HL-60/S4 treated with phorbol 12-myristate 13-acetate at 8.2 ng/mL for 4 days and 3 days (cell line): Measurements from ENCODE around the gene ACSF3.
"Not testable (repeated sequence)": the region's sequence is repeated elsewhere in the genome, so short reads cannot be mapped to it uniquely, and the experiment has no call there.

ENCODE experiments used
- in situ Hi-C: fragments of 300-500 bp; cut with MboI; formaldehyde crosslinking; loops from 2 replicates; pipeline ENCODE4 v1.15.0; 2022; ENCODE audit warnings: low sequenced_read_pairs

Gene ACSF3

GRCh38 chr16:89072548-89073130 lies 21.0 kb upstream of the ACSF3 start:
- in situ Hi-C loops, result no loop called here

GRCh38 chr16:89073346-89074071 lies 20.1 kb upstream of the ACSF3 start:
- in situ Hi-C loops, result no loop called here

GRCh38 chr16:89074072-89074674 lies 19.5 kb upstream of the ACSF3 start:
- in situ Hi-C loops, result not testable (repeated sequence)

- in situ Hi-C loops, result no loop called here
Measured at GRCh38 chr16:89074803-89075688, 18.6 kb upstream of the ACSF3 start.

GRCh38 chr16:89076159-89076558 lies 17.5 kb upstream of the ACSF3 start:
- in situ Hi-C loops, result no loop called here

GRCh38 chr16:89077076-89077475 lies 16.6 kb upstream of the ACSF3 start:
- in situ Hi-C loops, result no loop called here

GRCh38 chr16:89078172-89078571 lies 15.5 kb upstream of the ACSF3 start:
- in situ Hi-C loops, result no loop called here

GRCh38 chr16:89079434-89079980 lies 14.1 kb upstream of the ACSF3 start:
- in situ Hi-C loops, result no loop called here

GRCh38 chr16:89080196-89080853 lies 13.3 kb upstream of the ACSF3 start:
- in situ Hi-C loops, result no loop called here

- in situ Hi-C loops, result no loop called here
Measured at GRCh38 chr16:89081556-89081955, 12.1 kb upstream of the ACSF3 start.

- in situ Hi-C loops, result no loop called here
Measured at GRCh38 chr16:89084411-89084810, 9.2 kb upstream of the ACSF3 start.

GRCh38 chr16:89084814-89085612 lies 8.6 kb upstream of the ACSF3 start:
- in situ Hi-C loops, result no loop called here

- in situ Hi-C loops, result no loop called here
Measured at GRCh38 chr16:89085755-89086154, 7.9 kb upstream of the ACSF3 start.

GRCh38 chr16:89087922-89088497 lies 5.6 kb upstream of the ACSF3 start:
- in situ Hi-C loops, result no loop called here

- in situ Hi-C loops, result no loop called here
Measured at GRCh38 chr16:89089120-89089519, 4.5 kb upstream of the ACSF3 start.

- in situ Hi-C loops, result no loop called here
Measured at GRCh38 chr16:89090182-89090630, 3.4 kb upstream of the ACSF3 start.

- in situ Hi-C loops, result no loop called here
Measured at GRCh38 chr16:89090669-89091426, 2.8 kb upstream of the ACSF3 start.

- in situ Hi-C loops, result no loop called here
Measured at GRCh38 chr16:89092013-89092412, 1.6 kb upstream of the ACSF3 start.

- in situ Hi-C loops, result not testable (repeated sequence)
Measured at GRCh38 chr16:89093252-89093601, 425 bp upstream of the ACSF3 start.
